ENCODE measurements around the gene TMCC1. TPM values are rescaled to one million over a fixed set of nuclear protein-coding genes. Genes with fewer than 3 reads are reported as not detected.
A peak's percentile ranks its signal among the peaks of the same experiment; 100 is the strongest.

TMCC1 gene
- total RNA-seq, 1 donor from 2014 or later, result 28.0 TPM

GRCh38 chr3:129794311-129795185 lies 99.0 kb downstream of the TMCC1 start:
- peak; percentile 95 for DNase-seq (ENCODE audit: low read depth)
- Histone ChIP-seq H3K27me3 (ENCODE audit: control insufficient read depth, insufficient read depth, low read length) (no peaks in the 10 kb centered on the region), H3K4me3 (ENCODE audit: low read depth, low read length) (peak overlapping the region; percentile 44), H3K36me3 (ENCODE audit: control insufficient read depth, insufficient read depth, low read length) (no peaks in the 10 kb centered on the region)
- no peak for TF ChIP-seq CTCF (IDR thresholded peaks at IDR 0.05; ENCODE audit: insufficient read depth, low read length, poor library complexity, severe bottlenecking)

- no peak for TF ChIP-seq CTCF (IDR thresholded peaks at IDR 0.05; ENCODE audit: insufficient read depth, low read length, poor library complexity, severe bottlenecking)
- no peaks in the 10 kb centered on the region for H3K27me3 ChIP-seq (ENCODE audit: control insufficient read depth, insufficient read depth, low read length)
- DNase-seq (ENCODE audit: low read depth), result no peak
- peak overlapping the region; percentile 44 for H3K4me3 ChIP-seq (ENCODE audit: low read depth, low read length)
- no peaks in the 10 kb centered on the region for H3K36me3 ChIP-seq (ENCODE audit: control insufficient read depth, insufficient read depth, low read length)
Measured at GRCh38 chr3:129793942-129794310, 99.6 kb downstream of the TMCC1 start.

GRCh38 chr3:129793319-129793718 lies 100.2 kb downstream of the TMCC1 start:
- Histone ChIP-seq H3K27me3 (ENCODE audit: control insufficient read depth, insufficient read depth, low read length) (no peaks in the 10 kb centered on the region), H3K36me3 (ENCODE audit: control insufficient read depth, insufficient read depth, low read length) (no peaks in the 10 kb centered on the region), H3K4me3 (ENCODE audit: low read depth, low read length) (peak overlapping the region; percentile 44)
- TF ChIP-seq CTCF (IDR thresholded peaks at IDR 0.05; ENCODE audit: insufficient read depth, low read length, poor library complexity, severe bottlenecking), result no peak
- DNase-seq (ENCODE audit: low read depth), result no peak

GRCh38 chr3:129783470-129783869 lies 110.0 kb downstream of the TMCC1 start:
- DNase-seq (ENCODE audit: low read depth), result no peak

GRCh38 chr3:129778871-129779270 lies 114.6 kb downstream of the TMCC1 start:
- TF ChIP-seq CTCF (IDR thresholded peaks at IDR 0.05; ENCODE audit: insufficient read depth, low read length, poor library complexity, severe bottlenecking), result no peak
- Histone ChIP-seq H3K27me3 (ENCODE audit: control insufficient read depth, insufficient read depth, low read length) (no peaks in the 10 kb centered on the region), H3K36me3 (ENCODE audit: control insufficient read depth, insufficient read depth, low read length) (no peaks in the 10 kb centered on the region), H3K4me3 (ENCODE audit: low read depth, low read length) (no peak overlapping the region)
- DNase-seq (ENCODE audit: low read depth), result no peak

More at GRCh38 chr3:129783470-129783869, 110.0 kb downstream of the TMCC1 start:
- no peak for TF ChIP-seq CTCF (IDR thresholded peaks at IDR 0.05; ENCODE audit: insufficient read depth, low read length, poor library complexity, severe bottlenecking)
- Histone ChIP-seq H3K4me3 (ENCODE audit: low read depth, low read length) (no peak overlapping the region), H3K27me3 (ENCODE audit: control insufficient read depth, insufficient read depth, low read length) (no peaks in the 10 kb centered on the region), H3K36me3 (ENCODE audit: control insufficient read depth, insufficient read depth, low read length) (no peaks in the 10 kb centered on the region)

GRCh38 chr3:129777806-129778205 lies 115.7 kb downstream of the TMCC1 start:
- TF ChIP-seq CTCF (IDR thresholded peaks at IDR 0.05; ENCODE audit: insufficient read depth, low read length, poor library complexity, severe bottlenecking), result no peak
- H3K36me3 ChIP-seq (ENCODE audit: control insufficient read depth, insufficient read depth, low read length), result no peaks in the 10 kb centered on the region
- no peak for DNase-seq (ENCODE audit: low read depth)
- H3K4me3 ChIP-seq (ENCODE audit: low read depth, low read length), result no peak overlapping the region
- H3K27me3 ChIP-seq (ENCODE audit: control insufficient read depth, insufficient read depth, low read length), result no peaks in the 10 kb centered on the region
